Caco-2 (cell line): Measurements from ENCODE around the gene PHB1. TPM values are rescaled to one million over a fixed set of nuclear protein-coding genes. Genes with fewer than 3 reads are reported as not detected.

Experiments used
- BruUV-seq: library from RNA; stranded (reverse); fragments of 400-500 nt; replicated peaks from 2 replicates; lab custom pipeline; 2021; lab: Mats Ljungman, UMichigan
- CTCF ChIA-PET: fragments of 300-600 bp; sonication (Branson Sonifier 250); formaldehyde crosslinking; loops from one replicate; lab custom pipeline; 2022; ENCODE audit warnings: antibody characterized with exemption; lab: Charles Lee
- POLR2A ChIA-PET: fragments of 300-600 bp; sonication (Branson Sonifier 250); formaldehyde crosslinking; loops from one replicate; lab custom pipeline; 2022; ENCODE audit warnings: antibody characterized with exemption; lab: Charles Lee
- DNase-seq, 2 experiments: peaks; one replicate each; pipeline versions ENCODE4 v3.0.0 to v3.0.0-alpha.2; 2020 to 2022
- H3K27me3 ChIP-seq: replicated peaks from 2 replicates; pipeline ENCODE4 v1.6.0; 2011; ENCODE audit warnings: low read length; ENCODE audit not compliant: control insufficient read depth, insufficient read depth
- H3K36me3 ChIP-seq: 2 replicates; pipeline ENCODE4 v1.5.1; 2011; ENCODE audit warnings: low read length; ENCODE audit not compliant: control insufficient read depth, insufficient read depth
- H3K4me1 ChIP-seq: fragments of 250-450 bp; sonication (Bioruptor Pico); 2 replicates; pipeline ENCODE4 v1.5.1; 2020; ENCODE audit warnings: mild to moderate bottlenecking
- H3K4me3 ChIP-seq: 2 replicates; pipeline ENCODE4 v1.5.1; 2011; ENCODE audit warnings: low read depth, mild to moderate bottlenecking, control low read depth, low read length
- H3K9me3 ChIP-seq: fragments of 250-450 bp; sonication (Bioruptor Pico); 2 replicates; pipeline ENCODE4 v1.5.1; 2020; ENCODE audit warnings: mild to moderate bottlenecking, moderate library complexity
- H3K27ac Mint-ChIP-seq: one replicate; pipeline ENCODE4 v1.8.0; 2022; ENCODE audit warnings: mixed read lengths; ENCODE audit not compliant: unreplicated experiment
- H3K27me3 Mint-ChIP-seq: one replicate; pipeline ENCODE4 v1.8.0; 2022; ENCODE audit warnings: mixed read lengths; ENCODE audit not compliant: insufficient read depth, unreplicated experiment
- H3K36me3 Mint-ChIP-seq: one replicate; pipeline ENCODE4 v1.8.0; 2022; ENCODE audit warnings: mild to moderate bottlenecking, mixed read lengths; ENCODE audit not compliant: insufficient read depth, unreplicated experiment
- H3K4me1 Mint-ChIP-seq: one replicate; pipeline ENCODE4 v1.8.0; 2022; ENCODE audit warnings: low read depth, mixed read lengths; ENCODE audit not compliant: unreplicated experiment
- H3K4me3 Mint-ChIP-seq: one replicate; pipeline ENCODE4 v1.8.0; 2022; ENCODE audit warnings: mild to moderate bottlenecking, moderate library complexity, mixed read lengths; ENCODE audit not compliant: unreplicated experiment
- H3K9me3 Mint-ChIP-seq: one replicate; pipeline ENCODE4 v1.8.0; 2022; ENCODE audit warnings: mixed read lengths; ENCODE audit not compliant: unreplicated experiment
- CTCF ChIP-seq, 2 experiments: fragments of 200-600 bp in 1 of 2; IDR thresholded peaks; 1 replicate in 1 of 2; 2 replicates in 1 of 2; pipeline versions ENCODE4 v1.5.1 to v1.8.0; 2011 to 2022; ENCODE audit warnings: antibody characterized with exemption in 1 of 2, control low read depth in 1 of 2, inconsistent platforms in 1 of 2, low read depth in 1 of 2, low read length in 1 of 2, mild to moderate bottlenecking in 1 of 2, moderate library complexity in 1 of 2; ENCODE audit not compliant: insufficient read depth in 1 of 2, severe bottlenecking in 1 of 2, unreplicated experiment in 1 of 2
- intact Hi-C: fragments of 100-400 bp; cut with micrococcal nuclease; formaldehyde crosslinking; loops from one replicate; pipeline ENCODE4 v1.10.0; 2022; ENCODE audit not compliant: unreplicated experiment
- total RNA-seq: library from RNA; stranded (reverse); gene quantifications from 2 replicates; pipeline ENCODE4 v1.2.3, GENCODE V29; 2022

The PHB1 gene
- total RNA-seq, 1 experiment from 2014 or later: 761 TPM

GRCh38 chr17:49381793-49382192 lies 32.9 kb downstream of the PHB1 start:
- Histone ChIP-seq H3K4me3 (no peak overlapping the region), H3K27me3 (no peaks in the 10 kb centered on the region), H3K4me1 (peaks cover 2% of the 10 kb centered on the region; the same call in 1 of the 2 replicates), H3K36me3 (no peaks in the 10 kb centered on the region), H3K9me3 (no peaks in the 10 kb centered on the region)
- no peaks in the 10 kb centered on the region for H3K27me3 Mint-ChIP-seq
- DNase-seq: no peak
- H3K27ac Mint-ChIP-seq: no peak overlapping the region
- TF ChIP-seq CTCF (IDR thresholded peaks at IDR 0.05; ENCODE audit: insufficient read depth in 1 of 2, low read depth in 1 of 2, low read length in 1 of 2, severe bottlenecking in 1 of 2, unreplicated experiment in 1 of 2): no peak
- ChIA-PET CTCF (interaction anchor here (0.9 to 1.0 kb wide), 2 partner anchors 19 to 67 kb away, joined by 3 to 5 read pairs; partner anchors contain the start of gene ZNF652), POLR2A (interaction anchor here (0.5 kb wide), 1 partner anchor 383 kb away, joined by 3 read pairs; no protein-coding TSS in a partner anchor)
- H3K4me1 Mint-ChIP-seq: peaks cover 5% of the 10 kb centered on the region
- no TSS peak for BruUV-seq
- no peaks in the 10 kb centered on the region for H3K36me3 Mint-ChIP-seq
- no peaks in the 10 kb centered on the region for H3K9me3 Mint-ChIP-seq
- intact Hi-C loops: no loop called here
- no peak overlapping the region for H3K4me3 Mint-ChIP-seq

DNA sequence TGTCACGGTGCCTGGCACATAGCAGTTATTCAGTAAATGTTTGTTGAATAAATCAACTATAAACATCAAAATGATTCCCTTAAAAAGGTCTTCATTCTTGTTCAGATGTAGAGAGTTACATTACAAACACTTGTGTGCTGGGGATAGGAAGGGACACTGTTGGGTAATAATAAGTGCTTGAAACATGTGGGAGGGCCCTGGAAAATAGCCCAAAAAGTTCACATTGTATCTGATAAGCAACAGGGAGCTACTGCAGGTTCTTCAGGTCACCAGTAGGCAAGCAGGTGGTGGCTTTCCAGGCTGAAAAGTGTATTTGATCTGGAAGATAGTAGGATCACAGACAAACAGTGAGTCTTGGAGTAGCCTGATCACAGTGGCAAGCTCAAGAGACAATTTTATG lies 33.6 kb downstream of the PHB1 start:
- ChIA-PET POLR2A (no interaction called here), CTCF (interaction anchor here (0.6 to 1.3 kb wide), 4 partner anchors 17 to 66 kb away, joined by 3 to 5 read pairs (median 3); partner anchors contain the start of gene ZNF652)
- intact Hi-C loops: no loop called here
- Histone ChIP-seq H3K27me3 (no peaks in the 10 kb centered on the region), H3K4me1 (peaks cover 2% of the 10 kb centered on the region; the same call in 1 of the 2 replicates), H3K4me3 (no peak overlapping the region), H3K9me3 (no peaks in the 10 kb centered on the region), H3K36me3 (no peaks in the 10 kb centered on the region)
- H3K27ac Mint-ChIP-seq: no peak overlapping the region
- H3K4me1 Mint-ChIP-seq: peaks cover 5% of the 10 kb centered on the region
- no peaks in the 10 kb centered on the region for H3K36me3 Mint-ChIP-seq
- H3K9me3 Mint-ChIP-seq: no peaks in the 10 kb centered on the region
- TF ChIP-seq CTCF (IDR thresholded peaks at IDR 0.05; ENCODE audit: insufficient read depth in 1 of 2, low read depth in 1 of 2, low read length in 1 of 2, severe bottlenecking in 1 of 2, unreplicated experiment in 1 of 2): no peak
- no peak overlapping the region for H3K4me3 Mint-ChIP-seq
- BruUV-seq: no TSS peak
- no peaks in the 10 kb centered on the region for H3K27me3 Mint-ChIP-seq
- peak in 1 of 2 experiments; percentile 40 for DNase-seq

DNA sequence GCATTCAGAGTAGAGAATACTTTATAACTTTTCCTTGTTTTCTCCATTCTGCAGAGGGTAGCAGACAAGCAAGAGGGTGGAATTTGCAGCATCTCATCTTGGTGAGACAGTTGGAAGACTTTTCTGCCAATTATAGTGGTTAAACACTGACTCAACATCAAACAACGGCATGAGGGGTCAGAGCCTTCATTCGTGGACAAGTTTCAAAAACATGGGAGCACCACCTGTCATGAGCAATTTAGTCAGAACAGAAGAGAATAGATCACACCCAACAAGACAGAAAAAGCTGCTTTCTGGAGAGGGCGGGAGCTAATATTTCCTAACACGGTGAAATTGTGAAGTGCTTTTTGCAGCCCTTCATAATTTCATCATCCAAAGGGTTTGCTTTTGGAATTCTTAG lies 34.8 kb downstream of the PHB1 start:
- Histone ChIP-seq H3K4me1 (peaks cover 2% of the 10 kb centered on the region; the same call in 1 of the 2 replicates), H3K27me3 (no peaks in the 10 kb centered on the region), H3K9me3 (no peaks in the 10 kb centered on the region), H3K36me3 (no peaks in the 10 kb centered on the region), H3K4me3 (no peak overlapping the region)
- POLR2A ChIA-PET: interaction anchor here (0.6 kb wide), 1 partner anchor 27 kb away, joined by 3 read pairs; no protein-coding TSS in a partner anchor
- intact Hi-C loops: no loop called here
- no peak for DNase-seq
- peaks cover 5% of the 10 kb centered on the region for H3K4me1 Mint-ChIP-seq
- H3K9me3 Mint-ChIP-seq: no peaks in the 10 kb centered on the region
- H3K36me3 Mint-ChIP-seq: no peaks in the 10 kb centered on the region
- H3K4me3 Mint-ChIP-seq: no peak overlapping the region
- H3K27me3 Mint-ChIP-seq: no peaks in the 10 kb centered on the region
- no TSS peak for BruUV-seq
- CTCF ChIA-PET: no interaction called here
- H3K27ac Mint-ChIP-seq: no peak overlapping the region
- no peak for TF ChIP-seq CTCF (IDR thresholded peaks at IDR 0.05; ENCODE audit: insufficient read depth in 1 of 2, low read depth in 1 of 2, low read length in 1 of 2, severe bottlenecking in 1 of 2, unreplicated experiment in 1 of 2)
